SK-N-SH treated with all-trans-retinoic acid at 6 μM for 48 hours (cell line): Measurements from ENCODE around the gene HERC4.

ENCODE experiments used
- GLIS3 ChIP-seq: fragments of 250-450 bp; sonication (Bioruptor Pico); IDR thresholded peaks from 2 replicates; pipeline ENCODE4 v1.5.0; 2020; ENCODE audit warnings: mild to moderate bottlenecking, moderate library complexity
- TF ChIP-seq, protein P1 (sequence below): fragments of 250-450 bp; sonication (Bioruptor Pico); IDR thresholded peaks from 2 replicates; pipeline ENCODE4 v1.8.0; 2020; ENCODE audit warnings: mild to moderate bottlenecking, moderate library complexity, borderline replicate concordance
- TF ChIP-seq, protein P2 (sequence below): fragments of 250-450 bp; sonication (Bioruptor Pico); IDR thresholded peaks from 2 replicates; pipeline ENCODE4 v1.8.0; 2021; ENCODE audit warnings: low read depth, mild to moderate bottlenecking, moderate library complexity, borderline replicate concordance

DNA sequence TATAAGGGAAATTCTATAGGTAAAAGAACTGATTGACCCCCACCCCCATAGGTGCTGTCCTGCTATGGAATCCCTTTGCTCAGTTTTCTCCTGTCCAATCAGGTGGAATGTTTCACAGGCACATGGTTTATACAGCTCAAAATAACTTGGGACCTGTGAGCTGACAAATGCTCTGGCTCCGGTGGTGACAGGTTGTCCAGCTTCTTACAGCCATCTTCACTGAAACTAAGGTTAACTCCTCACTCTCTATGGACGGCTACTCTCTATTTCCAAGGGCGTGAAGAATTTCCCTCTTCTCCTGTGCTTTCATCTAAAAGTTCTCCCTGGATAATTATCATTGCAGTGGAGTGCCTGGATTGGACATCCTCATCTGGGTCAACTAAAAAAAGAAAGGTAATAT is 34.2 kb upstream of the HERC4 start, which contains the start of gene MYPN:
- no peak for TF ChIP-seq GLIS3 (CRISPR knock-in tag)
- TF ChIP-seq, protein P1, sequence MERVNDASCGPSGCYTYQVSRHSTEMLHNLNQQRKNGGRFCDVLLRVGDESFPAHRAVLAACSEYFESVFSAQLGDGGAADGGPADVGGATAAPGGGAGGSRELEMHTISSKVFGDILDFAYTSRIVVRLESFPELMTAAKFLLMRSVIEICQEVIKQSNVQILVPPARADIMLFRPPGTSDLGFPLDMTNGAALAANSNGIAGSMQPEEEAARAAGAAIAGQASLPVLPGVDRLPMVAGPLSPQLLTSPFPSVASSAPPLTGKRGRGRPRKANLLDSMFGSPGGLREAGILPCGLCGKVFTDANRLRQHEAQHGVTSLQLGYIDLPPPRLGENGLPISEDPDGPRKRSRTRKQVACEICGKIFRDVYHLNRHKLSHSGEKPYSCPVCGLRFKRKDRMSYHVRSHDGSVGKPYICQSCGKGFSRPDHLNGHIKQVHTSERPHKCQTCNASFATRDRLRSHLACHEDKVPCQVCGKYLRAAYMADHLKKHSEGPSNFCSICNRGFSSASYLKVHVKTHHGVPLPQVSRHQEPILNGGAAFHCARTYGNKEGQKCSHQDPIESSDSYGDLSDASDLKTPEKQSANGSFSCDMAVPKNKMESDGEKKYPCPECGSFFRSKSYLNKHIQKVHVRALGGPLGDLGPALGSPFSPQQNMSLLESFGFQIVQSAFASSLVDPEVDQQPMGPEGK (CRISPR knock-in tag): no peak
- TF ChIP-seq, protein P2, sequence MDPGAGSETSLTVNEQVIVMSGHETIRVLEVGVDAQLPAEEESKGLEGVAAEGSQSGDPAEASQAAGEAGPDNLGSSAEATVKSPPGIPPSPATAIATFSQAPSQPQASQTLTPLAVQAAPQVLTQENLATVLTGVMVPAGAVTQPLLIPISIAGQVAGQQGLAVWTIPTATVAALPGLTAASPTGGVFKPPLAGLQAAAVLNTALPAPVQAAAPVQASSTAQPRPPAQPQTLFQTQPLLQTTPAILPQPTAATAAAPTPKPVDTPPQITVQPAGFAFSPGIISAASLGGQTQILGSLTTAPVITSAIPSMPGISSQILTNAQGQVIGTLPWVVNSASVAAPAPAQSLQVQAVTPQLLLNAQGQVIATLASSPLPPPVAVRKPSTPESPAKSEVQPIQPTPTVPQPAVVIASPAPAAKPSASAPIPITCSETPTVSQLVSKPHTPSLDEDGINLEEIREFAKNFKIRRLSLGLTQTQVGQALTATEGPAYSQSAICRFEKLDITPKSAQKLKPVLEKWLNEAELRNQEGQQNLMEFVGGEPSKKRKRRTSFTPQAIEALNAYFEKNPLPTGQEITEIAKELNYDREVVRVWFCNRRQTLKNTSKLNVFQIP: no peak
